ENCODE results near the gene CLTB.
A peak's percentile ranks its signal among the peaks of the same experiment; 100 is the strongest.
"Not testable (repeated sequence)": the region's sequence is repeated elsewhere in the genome, so short reads cannot be mapped to it uniquely, and the experiment has no call there.

CLTB gene, protein sequence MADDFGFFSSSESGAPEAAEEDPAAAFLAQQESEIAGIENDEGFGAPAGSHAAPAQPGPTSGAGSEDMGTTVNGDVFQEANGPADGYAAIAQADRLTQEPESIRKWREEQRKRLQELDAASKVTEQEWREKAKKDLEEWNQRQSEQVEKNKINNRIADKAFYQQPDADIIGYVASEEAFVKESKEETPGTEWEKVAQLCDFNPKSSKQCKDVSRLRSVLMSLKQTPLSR

DNA sequence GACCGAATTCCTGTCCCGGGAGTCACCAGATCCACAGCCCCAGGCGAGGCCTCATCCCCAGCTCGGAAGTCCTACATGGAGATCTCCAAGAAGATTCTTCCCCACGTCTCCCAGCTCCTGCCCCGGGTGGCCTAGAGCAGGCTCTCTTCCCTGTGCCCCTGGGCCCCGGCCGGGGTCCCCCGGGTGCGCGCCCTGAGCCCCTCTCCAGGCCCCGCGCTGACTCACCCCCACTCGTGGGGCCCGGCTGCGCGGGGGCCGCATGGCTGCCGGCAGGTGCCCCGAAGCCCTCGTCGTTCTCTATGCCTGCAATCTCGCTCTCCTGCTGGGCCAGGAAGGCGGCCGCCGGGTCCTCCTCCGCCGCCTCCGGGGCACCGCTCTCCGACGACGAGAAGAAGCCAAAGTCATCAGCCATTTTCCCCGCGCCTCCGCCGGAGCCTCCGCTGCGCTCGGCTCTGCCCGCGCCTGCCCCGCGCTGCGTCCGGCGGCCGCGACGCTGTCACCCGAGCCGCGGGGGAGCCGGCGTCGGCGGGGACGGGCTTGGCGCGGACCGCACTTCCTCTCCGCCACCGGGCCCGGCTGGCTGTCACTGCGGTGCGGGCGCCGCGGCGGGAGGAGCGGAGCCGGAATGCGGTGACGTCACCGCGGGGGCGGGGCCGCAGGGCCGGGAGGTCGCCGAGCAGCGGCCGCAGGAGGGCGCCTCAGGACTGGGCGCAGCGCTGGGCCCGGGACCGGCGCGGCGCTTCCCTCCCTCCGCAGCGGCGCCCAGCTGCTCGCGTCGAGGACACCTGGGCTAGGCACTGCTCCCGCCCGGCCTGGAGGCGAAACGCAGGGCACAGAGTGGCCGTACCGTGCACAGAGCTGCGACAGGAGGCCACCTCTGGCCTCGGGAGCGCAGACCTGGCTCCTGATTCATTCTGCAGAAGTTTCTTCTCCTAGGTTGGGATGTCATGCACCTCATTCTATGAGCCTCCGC, at the start of gene CLTB:
Gene CLTB, minus strand, starts transcription at position 588 of the 973 bp plus-strand sequence. Its CDS starts 176 bp downstream, at position 412.
- peak; percentile 98 for DNase-seq

DNA sequence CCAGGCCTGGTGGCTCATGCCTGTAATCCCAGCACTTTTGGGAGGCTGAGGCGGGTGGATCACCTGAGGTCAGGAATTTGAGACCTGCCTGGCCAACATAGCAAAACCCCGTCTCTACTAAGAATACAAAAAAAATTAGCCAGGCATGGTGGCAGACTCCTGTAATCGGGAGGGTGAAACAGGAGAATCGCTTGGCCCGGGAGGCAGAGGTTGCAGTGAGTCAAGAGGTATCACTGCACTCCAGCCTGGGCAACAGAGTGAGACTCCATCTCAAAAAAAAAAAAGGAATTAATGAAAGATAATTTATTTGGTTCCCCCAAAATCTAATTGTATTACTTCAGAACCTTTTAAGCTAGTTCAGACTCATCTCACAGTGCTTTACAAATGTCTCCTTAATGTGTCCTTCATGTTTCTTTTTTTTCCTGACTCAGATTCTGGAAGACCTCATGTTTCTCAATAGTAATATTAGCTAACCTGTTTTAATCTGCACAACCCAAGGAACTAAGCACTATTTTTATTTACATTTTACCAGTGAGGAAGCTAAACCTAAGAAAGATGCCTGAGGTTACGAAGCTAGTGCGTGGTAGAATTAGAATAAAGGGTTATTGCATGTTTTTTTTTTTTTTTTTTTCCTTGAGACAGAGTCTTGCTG, 46.9 kb upstream of the CLTB start:
- DNase-seq: no peak

DNA sequence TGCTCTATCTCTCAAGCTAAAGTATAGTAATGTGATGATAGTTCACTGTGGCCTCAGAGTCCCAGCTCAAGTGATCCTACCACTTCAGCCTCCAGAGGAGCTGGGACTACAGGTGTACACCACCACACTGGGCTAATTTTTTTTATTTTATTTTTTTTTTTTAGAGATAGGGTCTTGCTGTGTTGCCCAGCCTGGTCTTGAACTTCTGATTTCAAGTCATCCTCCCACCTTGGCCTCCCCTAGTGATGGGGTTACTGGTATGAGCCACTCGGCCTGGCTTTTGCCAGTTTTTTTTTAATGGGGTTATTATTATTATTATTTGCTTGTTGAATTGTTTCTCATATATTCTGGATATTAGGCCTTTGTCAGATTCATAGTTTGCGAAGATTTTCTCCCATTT, 45.0 kb upstream of the CLTB start:
- no peak for DNase-seq

DNA sequence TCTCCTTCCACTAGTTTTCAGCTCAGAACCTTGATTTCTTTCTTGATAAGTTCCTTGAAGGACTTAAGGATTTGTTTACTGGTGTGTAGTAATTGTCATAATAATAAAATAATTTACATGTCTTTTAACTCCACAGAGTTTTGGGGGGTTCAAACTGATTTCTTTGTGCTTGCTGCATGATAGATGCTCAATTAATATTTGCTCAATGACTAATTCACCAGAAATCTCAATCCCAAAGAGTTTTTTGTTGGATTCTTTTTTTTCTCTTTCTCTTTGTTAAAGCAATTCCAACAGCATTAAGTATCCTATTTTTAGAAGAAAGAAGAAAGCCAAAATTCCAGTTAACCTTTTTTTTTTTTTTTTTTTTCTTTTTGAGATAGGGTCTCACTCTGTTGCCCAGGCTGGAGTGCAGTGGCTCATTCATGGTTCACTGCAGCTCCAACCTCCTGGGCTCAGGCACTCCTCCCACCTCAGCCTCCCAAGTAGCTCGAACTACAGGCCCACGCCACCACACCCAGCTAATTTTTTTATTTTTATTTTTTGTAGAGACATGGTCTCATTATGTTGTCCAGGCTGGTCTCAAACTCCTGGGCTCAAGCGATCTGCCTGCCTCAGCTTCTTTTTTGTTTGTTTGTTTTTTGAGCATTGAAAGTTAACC, 42.7 kb upstream of the CLTB start:
- no peak for DNase-seq

DNA sequence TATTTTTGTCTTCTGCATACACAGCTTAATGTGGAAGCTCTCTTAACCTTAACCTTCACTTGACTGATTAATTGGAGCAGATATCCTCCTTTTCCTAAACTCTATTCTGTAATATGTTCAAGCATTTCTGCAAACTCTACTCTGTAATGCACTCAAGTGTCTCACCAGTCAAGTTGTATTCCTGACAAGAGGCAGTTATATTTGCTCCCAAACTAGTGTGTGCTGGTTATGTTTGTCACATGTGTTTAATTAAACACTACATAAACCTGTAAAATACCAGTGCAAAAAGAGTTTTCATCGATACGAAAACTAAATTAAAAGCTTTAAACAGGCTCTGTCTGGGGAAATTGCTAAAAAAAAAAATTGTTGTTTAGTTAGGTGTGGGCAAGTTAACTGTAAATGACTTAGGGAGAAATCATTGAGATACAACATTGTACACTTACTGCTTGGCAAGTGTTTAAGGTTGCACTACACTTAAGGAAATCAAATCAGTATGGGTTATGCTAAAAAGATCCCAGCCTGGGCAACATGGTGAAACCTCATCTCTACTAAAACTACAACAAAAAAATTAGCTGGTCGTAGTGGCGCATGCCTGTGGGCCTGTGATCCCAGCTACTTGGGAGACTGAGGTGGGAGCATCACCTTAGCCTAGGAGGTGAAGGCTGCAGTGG, 38.5 kb upstream of the CLTB start:
- DNase-seq: no peak

DNA sequence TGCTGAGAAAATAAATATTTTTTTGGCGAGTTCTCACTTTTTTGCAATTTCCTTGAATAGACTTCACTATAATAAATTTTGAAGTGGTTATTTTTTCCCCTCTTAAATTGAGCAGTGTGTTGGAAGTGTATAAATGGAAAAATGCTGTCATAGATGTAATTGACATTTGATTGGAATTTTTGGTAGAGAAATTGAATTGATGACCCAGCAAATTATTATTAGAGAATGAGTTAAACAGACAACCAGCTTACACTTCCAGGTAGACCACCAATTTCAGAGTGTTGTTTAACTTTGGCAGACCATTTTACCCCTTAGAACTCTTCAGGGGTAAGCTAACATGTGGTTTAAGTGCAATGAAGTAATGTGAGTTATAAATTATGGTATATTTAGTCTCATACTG, 33.7 kb upstream of the CLTB start:
- no peak for DNase-seq

DNA sequence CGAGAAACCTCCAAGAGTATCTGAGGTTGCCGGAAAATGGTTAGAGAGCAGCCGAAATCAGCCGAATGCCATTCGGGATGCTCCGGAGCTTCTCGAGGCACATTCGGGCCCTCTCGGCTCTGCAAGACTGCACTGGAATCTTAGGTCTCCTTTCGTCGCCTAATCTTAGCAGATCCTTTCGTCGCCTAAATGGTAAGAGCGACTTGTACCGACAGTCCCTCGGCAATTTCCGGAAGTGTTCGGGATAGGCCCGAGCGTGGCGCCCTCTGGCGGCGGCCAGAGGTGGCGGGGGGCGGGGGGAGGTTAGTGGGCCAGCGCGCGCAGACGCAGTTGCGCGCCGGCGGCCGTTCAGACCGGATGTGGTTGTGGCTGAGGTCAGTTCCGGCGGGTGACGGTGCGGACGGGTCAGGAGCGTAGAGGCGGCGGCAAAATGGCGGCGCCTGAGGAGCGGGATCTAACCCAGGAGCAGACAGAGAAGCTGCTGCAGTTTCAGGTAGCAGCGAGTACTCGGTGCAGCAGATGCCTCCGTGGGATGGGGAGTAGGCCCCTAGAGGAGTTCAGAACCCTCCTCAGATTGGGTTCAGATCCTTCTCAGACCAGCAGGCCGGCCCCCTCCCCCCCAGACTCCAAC, 31.8 kb upstream of the CLTB start, which contains the start of gene FAF2:
Gene FAF2, plus strand, starts transcription at position 408 of the 631 bp plus-strand sequence. Its CDS starts 23 bp downstream, at position 431.
- DNase-seq: peak; percentile 100

DNA sequence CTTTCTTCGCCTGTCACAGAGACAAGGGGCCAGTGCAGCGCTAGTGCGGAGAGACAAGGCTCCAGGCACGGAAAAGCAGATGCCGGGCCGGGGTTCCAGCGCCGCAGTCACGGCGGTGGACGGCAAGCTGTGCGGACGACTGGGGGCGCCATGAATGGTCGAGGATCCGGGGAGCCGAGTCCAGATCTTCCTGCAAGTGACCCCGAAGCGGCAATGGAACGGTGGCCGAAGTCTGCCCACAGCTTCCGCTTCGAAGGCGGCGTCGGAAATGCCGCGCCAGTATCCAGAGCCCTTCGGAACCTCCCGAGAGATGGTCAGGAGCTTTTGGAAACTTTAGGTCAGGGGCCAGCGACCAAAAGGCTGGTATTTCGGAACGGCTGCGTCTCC, 31.2 kb upstream of the CLTB start:
- DNase-seq: no peak

DNA sequence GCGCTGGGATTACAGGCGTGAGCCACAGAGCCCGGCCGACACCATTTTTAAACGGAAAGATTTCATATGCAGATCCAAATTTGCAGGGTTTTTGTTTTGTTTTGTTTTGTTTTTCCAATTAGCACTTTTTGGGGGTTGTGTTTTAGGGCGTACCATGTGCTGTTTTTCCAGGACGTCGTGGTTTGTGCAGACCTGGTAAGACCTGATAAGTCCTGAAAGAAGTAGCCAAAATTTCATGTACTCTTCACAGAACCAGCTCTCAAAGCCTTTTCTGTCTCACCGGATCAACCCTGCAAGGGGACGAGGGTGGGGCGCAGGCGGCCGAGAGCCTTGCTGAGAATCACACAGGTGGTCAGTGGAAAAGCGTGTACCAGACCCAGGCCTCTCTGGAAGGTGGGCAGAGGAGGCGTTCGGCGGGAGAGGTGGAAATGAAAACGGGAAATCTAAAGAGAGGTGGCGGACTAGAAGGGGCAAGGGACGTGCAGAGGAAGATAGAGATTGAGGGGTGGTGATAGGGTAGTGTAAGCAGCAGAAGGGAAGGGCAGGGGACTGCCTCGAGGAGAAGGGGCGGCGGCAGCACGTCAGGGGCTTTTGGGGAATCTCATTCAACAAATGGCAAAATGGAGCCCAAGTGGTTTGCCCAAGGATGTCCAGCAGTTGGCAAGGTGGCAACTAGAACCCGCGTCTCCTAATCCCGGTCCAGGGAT, 30.7 kb upstream of the CLTB start:
- DNase-seq: peak; percentile 33

DNA sequence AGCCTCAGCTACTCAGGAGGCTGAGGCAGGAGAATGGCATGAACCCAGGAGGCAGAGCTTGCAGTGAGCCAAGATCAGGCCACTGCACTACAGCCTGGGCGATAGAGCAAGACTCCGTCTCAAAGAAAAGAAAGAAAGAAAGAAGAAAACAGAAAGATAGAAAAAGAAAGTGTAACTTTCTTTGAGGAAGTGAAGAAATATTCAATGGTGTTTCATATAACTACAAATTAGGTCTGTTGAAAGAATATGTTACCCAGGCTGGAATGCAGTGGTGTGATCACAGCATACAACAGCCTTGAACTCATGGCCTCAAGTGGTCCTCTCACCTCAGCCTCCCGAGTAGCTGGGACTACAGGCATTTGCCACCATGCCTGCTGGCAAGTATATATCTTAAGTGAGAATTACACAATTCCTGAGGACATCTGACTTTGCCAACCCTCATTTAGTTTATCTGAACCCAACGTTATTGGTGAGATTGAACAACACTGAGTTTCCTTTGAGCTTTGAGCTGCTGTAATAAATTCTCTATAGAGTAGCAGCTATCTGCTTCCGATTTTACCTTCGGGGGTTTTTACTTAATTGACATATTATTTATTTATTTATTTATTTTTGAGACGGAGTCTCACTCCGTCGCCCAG, 29.8 kb upstream of the CLTB start:
- DNase-seq: no peak

DNA sequence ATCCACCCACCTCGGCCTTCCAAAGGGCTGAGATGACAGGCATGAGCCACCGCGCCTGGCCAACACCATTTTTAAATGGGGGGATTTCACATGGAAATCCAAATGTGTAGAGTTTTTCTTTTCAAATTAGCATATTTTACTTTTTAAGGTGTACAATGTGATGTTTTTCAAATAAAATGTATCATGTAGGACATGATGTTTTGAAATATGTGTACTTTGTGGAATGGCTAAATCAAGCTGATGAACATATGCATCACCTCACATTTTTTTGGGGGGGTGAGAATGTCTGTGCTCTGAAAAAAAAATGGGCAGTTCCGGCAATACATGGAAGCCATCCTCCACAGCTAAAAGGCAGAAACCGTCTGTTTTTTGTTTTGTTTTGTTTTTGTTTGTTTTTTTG, 28.4 kb upstream of the CLTB start:
- no peak for DNase-seq

DNA sequence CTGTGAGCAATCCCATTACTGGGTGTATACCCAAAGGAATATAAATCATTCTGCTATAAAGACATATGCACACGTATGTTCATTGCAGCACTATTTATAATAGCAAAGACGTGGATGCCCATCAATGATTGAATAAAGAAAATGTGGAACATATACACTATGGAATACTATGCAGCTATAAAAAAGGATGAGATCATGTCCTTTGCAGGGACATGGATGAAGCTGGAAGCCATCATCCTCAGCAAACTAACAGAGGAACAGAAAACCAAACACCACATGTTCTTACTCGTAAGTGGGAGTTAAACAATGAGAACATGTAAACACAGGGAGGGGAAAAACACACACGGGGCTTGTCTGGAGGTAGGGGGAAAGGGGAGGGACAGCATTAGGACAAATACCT, 26.6 kb upstream of the CLTB start:
- not testable (repeated sequence) for DNase-seq

DNA sequence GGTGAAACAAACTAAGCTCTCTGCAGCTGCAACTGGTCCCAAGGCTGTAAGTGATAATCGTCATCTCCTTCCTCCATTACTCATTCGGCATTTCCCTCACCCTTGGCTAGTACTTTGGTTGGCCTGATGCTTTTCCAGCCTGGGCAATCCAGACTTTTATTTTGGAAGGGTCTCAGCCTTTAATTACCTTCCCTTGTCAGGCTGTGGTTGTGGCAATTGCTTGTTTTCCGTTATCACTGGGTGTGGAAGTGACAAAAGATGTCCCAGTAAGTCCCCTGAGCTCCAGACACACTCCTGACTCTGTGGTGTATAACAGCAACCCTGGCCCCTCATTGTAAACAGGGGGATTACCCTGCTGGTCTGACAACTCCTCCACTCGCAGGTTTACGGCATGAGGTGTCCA, 25.6 kb upstream of the CLTB start:
- no peak for DNase-seq

DNA sequence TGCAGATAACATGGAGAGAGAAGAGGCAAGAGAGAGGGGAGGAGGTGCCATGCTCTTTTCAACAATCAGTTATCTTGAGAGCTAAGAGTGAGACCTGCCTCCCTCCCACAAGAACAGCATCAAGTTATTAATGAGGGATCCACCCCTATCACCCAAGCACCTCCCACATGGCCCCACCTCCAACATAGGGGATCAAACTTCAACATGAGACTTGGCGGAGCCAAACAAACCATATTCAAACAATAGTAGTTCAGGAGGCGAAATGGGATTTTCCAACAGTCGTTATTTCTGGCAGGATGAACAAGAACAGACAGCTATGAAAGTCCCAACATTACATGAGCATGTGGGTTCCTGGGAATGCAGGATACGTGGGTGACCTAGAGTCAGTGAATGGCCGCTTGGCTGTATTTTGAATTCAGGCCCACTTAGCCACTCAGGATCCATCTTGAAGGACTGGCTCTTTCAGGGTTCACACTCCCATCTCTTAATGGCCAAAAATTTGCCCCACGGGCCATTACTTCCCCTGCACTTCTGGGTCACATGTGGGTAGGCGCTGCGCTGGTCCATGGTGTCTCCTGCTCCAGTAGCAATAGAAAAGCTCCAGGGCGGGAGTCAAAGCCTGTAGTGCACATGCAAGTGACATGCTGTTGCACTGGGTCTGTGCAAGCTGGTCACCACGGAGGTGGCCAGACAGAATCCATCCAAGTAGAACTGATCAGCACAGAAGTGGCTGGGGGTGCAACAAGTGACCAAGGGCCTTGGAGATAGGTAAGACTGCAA, 24.8 kb upstream of the CLTB start:
- DNase-seq: no peak

DNA sequence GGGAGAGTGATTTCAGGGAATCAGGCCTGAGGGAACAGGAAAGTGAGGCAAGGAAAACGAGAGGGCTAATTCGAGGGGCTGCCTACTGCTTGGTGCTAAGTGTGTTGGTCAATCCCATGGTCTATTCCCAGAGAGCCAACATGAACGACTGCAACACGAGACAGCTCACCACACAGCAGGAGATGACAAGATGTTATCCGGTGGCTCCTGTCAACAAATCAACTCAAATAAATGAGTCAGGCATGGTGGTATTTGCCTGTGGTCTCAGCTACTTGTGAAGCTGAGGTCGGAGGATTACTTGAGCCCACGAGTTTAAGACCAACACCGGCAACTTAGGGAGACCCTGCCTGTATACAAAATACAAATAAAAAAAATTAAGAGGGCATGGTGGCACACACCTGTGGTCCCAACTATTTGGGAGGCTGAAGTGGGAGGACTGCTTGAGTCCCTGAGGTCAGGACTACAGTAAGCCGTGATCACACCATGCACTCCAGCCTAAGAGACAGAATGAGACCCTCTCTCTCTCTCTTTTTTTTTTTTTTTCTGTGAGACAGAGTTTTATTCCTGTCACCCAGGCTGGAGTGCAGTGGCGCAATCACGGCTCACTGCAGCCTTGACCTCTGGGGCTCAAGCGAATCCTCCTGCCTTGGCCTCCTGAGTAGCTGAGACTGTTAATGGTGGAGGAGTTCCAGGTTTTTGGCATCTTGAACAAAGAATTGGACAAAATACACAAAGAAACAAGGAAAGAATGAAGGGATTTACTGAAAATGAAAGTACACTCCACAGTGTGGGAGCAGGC, 22.8 kb upstream of the CLTB start:
- DNase-seq: no peak

DNA sequence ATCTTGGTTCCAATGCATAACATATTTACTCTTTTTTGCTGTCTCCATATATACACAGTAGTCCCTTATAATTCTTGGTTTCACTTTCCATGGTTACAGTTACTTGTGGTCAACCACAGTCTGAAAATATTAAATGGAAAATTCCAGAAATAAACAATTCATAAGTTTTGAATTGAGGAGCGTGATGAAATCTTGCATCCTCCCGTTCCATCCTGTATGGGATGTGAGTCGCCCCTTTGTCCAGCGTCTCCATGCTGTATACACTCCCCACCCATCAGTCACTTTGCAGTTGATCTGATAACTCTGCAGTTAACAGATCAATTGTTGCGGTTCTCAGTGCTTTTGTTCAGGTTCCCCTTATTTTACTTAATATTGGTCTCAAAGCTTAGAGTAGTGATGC, 20.3 kb upstream of the CLTB start:
- DNase-seq: no peak

DNA sequence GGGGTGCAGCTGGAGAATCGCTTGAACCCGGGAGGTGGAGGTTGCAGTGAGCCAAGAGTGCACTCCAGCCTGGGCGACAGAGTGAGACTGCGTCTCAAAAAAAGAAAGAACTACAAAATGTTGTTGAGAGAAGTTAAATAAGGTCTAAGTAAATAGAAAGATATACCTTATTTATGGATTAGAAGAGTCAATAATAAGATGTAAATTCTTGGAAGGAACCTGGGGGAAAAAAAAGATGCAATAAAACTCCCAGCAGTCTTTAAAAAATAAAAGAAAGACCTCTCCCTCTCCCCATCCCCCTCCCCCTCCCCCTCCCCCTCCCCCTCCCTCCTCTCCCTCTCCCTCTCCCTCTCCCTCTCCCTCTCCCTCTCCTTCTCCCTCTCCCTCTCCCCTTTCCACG, 16.4 kb upstream of the CLTB start:
- DNase-seq: no peak

DNA sequence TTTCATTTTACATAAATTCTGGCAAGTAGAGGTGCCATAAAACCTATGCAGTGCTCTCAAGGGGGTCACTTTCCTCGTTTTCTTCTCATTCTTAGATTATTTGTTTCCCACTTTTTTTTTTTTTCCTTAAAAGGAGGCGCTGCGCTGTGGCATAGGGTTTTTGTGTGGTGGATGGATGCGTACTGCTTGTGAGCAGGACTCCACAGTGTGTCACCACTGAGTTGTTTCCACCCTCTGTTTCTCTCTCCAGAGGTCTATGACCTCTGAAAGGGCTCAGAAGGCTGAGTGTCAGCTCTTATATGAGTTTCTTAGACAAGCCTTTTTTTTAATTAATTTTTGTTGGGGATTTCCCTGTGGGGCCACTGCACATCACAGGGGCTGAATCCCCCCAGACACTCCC, 13.6 kb upstream of the CLTB start:
- no peak for DNase-seq

DNA sequence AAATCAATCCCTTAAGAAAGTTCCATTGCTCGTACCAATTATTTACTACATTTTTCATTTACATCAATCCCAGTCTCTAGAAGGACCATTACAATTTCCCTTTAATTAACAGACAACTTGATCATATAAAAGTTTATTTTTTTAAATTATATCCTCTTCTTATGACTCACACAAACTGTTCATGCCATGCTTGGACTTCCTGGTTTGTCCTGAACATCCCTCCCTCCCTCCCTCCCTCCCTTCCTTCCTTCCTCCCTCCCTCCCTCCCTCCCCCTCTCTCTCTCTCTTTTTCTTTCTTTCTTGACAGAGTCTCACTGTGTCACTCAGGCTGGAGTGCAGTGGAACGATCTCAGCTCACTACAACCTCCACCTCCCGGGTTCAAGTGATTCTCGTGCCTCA, 11.6 kb upstream of the CLTB start:
- DNase-seq: no peak
